Measurements from ENCODE around the gene PSMB3.
A peak's percentile ranks its signal among the peaks of the same experiment; 100 is the strongest.

Gene PSMB3

DNA sequence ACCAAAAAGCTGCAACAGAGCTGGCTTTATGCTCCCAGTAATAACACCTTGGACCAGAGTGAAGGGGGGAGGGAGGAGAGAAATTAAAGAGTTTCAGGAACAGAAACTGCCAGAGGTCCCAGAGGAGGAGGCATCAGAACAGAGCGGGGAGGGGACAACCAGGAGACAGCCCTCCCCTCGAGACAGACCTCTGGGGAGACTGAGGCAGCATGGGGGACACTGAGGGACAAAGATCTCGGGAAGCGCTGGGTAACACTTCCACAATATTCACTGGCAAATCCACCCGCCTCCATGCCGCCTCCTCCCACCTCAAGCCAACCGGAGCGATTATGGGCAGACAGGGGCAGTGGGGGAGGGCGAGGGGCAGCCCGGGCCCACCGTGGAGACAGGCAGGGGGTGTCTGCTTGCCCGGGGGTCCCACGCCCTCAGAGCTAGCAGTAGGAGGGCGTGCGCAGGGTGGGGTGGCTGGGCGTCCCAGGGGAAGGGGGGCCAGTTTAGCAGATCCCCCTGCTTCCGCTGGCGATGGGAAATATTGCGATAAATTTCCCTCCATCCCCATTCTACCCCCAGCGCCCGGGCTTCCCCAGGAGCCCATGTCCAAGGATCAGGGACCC, 5.6 kb upstream of the PSMB3 start:
- peaks cover 35% of the 10 kb centered on the region for H3K4me1 Mint-ChIP-seq
- H3K27ac Mint-ChIP-seq = peak overlapping the region; percentile 76
- DNase-seq (ENCODE audit: low spot score in 2 of 2) (peak in 1 of 2 donors; percentile 48), ATAC-seq (ENCODE audit: low read depth) (peak; percentile 65)
- H3K27me3 Mint-ChIP-seq = peaks cover 21% of the 10 kb centered on the region
- H3K4me3 Mint-ChIP-seq = peak overlapping the region; percentile 92
- H3K9me3 Mint-ChIP-seq = no peaks in the 10 kb centered on the region
- H3K36me3 Mint-ChIP-seq = peaks cover 2% of the 10 kb centered on the region

DNA sequence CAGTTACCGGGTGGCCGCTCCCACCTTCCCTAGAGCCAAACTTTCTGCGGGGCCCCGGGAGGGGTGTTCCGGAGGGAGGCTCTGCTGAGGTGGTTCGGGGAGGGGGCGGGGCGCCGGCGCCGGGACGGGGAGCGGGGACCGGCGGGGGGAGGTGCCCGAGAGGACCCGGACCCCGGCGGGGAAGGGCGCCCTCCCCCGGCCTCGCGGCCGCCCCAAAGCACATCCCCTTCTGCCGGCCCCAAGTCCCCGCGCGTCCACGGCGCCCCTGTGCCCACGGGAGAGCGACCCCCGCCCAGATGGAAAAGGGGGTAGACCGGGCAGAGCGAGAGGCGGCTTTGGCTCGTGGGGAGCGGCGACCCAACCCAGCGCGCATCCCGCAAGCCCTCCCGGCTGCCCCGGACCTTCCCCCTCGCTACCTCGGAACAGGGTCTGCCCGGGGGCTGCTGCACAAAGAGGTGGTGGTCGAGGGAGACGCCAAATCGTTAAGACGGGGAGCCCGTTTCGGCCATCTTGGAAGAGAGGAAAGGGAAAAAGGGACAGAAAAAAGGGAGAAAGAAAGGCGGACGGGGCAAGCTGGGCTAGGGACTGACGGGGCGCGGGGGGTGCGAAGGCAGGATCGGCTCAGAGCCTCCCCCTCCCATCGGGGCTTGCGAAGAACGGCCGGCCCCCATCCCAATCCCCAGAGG, 4.9 kb upstream of the PSMB3 start:
- H3K27ac Mint-ChIP-seq = no peak overlapping the region
- ATAC-seq (ENCODE audit: low read depth) (no peak), DNase-seq (ENCODE audit: low spot score in 2 of 2) (peak in 1 of 2 donors; percentile 43)
- peak overlapping the region; percentile 92 for H3K4me3 Mint-ChIP-seq
- peaks cover 36% of the 10 kb centered on the region for H3K4me1 Mint-ChIP-seq
- H3K27me3 Mint-ChIP-seq = peaks cover 21% of the 10 kb centered on the region
- peaks cover 3% of the 10 kb centered on the region for H3K36me3 Mint-ChIP-seq
- H3K9me3 Mint-ChIP-seq = no peaks in the 10 kb centered on the region

DNA sequence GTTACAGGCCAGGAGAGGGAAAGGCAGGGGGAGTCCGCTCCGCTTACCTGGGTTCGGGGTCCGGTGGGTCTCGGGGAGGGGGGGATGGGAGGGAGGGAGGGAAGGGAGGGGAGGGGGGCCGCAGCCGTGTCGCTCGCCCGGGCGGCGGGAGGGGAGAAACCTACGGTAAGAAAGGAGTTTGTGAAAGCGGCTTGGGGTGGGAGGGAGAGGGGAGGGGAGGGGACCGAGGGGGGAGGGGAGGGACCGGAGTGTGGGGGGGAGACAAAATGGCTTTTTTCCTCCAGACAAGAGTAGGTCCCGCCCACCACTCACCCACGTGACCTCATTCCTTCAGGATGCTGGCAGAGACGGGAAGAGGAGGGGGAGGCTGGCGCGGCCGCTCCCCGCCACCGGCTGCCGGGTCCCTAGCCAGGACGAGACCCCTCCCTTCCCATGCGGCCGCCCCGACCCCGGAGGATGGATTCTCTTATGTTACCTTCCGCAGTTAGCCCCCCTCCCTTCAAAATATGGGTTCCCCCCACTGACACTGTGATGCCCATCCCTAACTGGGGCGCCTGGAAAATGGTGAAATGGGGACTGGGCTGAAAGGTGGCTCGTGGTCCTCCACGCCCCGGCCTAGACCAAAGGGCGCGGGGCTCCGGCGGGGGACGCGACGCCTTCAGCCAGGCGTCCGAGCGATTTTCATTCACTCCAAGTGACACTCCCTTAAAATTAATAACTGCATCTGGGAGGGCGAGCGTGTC, 4.2 kb upstream of the PSMB3 start, which contains the start of gene PCGF2:
TSS of gene PCGF2 (minus strand) at position 188 of the 743 bp plus-strand sequence. CDS start 7,934 bp downstream, outside the sequence.
- Mint-ChIP-seq H3K9me3 (no peaks in the 10 kb centered on the region), H3K4me1 (peaks cover 37% of the 10 kb centered on the region), H3K27ac (no peak within 1 kb of the TSS), H3K27me3 (peaks cover 21% of the 10 kb centered on the region), H3K4me3 (peak within 1 kb of the TSS; percentile 92), H3K36me3 (peaks cover 4% of the 10 kb centered on the region)
- DNase-seq (ENCODE audit: low spot score in 2 of 2) (no peak), ATAC-seq (ENCODE audit: low read depth) (no peak)

DNA sequence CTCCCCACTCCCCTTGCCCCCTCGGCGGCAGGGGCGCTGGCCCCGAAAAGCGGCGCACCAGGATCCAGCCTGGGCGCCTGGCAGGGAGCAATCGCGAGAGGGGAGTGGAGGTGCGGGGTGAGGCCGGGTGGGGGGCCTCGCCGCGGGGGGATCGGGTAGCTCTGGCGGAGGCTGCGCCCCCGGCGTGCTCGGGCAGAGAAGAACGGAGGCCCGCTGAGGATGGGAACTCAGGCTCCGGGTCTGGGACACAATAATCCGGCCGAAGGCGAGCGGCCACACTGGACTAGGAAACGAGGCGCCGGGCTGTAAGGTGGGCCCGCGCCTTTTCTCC, 3.7 kb upstream of the PSMB3 start:
- ATAC-seq (ENCODE audit: low read depth) (no peak), DNase-seq (ENCODE audit: low spot score in 2 of 2) (no peak)
- H3K4me3 Mint-ChIP-seq = peak overlapping the region; percentile 30
- H3K27ac Mint-ChIP-seq = no peak overlapping the region
- peaks cover 7% of the 10 kb centered on the region for H3K36me3 Mint-ChIP-seq
- peaks cover 21% of the 10 kb centered on the region for H3K27me3 Mint-ChIP-seq
- H3K9me3 Mint-ChIP-seq = no peaks in the 10 kb centered on the region
- peaks cover 40% of the 10 kb centered on the region for H3K4me1 Mint-ChIP-seq

DNA sequence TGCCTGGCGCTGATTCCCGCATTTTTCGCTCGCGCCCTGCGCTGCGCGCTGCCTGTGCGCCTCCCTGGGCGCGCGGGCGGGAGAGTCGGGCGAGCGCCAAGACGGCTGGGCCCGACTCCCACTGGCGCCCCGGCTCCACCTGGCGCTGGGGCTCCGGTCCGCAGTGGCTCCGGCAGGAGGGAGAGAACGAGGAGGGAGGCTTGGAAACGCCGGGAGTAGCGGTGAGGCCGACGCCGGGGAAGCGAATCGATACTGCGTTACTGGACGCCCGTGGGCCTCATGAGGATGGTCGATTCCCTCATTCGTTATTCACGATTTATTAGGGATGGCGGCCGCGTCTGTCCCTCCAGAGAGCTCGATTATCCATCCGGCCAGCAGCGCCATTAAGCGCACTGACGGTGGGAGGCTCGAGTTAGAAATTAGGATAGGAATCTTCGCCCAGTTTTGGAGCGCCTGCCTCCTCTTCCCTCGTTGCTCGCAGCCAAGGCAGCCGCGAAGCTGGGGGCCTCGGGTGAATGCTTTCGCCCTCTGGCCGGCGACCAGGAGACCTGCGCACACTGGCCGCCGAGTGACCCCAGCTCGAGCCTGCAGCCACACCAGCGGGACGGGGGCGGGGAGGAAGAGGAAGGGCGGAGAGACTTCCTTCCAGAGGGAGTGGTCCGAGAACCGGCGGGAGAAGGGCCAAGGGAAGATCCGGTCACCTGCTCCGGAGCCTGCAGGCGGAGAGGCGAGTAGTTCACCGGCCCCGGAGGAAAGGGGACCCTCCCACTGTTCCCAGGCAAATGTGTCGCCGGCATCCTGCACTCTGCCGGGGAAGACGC, 3.1 kb upstream of the PSMB3 start:
- Mint-ChIP-seq H3K4me1 (peaks cover 41% of the 10 kb centered on the region), H3K36me3 (peaks cover 7% of the 10 kb centered on the region), H3K9me3 (no peaks in the 10 kb centered on the region), H3K27ac (no peak overlapping the region), H3K27me3 (peaks cover 21% of the 10 kb centered on the region), H3K4me3 (peak overlapping the region; percentile 63)
- no peak for ATAC-seq (ENCODE audit: low read depth)
- peak in 1 of 2 donors; percentile 57 for DNase-seq (ENCODE audit: low spot score in 2 of 2)

DNA sequence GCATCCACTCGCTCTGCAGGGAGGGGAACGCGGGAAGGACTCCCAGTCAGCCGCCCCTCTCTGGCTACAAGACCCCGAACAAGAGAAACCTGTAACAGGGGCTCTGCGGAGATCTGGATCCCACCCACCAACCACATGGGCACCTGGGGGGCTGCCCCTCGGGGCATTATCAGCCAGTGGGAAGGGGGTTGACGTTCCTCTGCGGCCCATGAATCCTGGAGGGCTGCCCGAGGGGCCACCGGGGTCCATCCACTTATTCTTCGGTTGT, 2.6 kb upstream of the PSMB3 start:
- H3K27ac Mint-ChIP-seq = no peak overlapping the region
- peaks cover 18% of the 10 kb centered on the region for H3K27me3 Mint-ChIP-seq
- ATAC-seq (ENCODE audit: low read depth) (no peak), DNase-seq (ENCODE audit: low spot score in 2 of 2) (no peak)
- peaks cover 7% of the 10 kb centered on the region for H3K36me3 Mint-ChIP-seq
- H3K9me3 Mint-ChIP-seq = no peaks in the 10 kb centered on the region
- H3K4me1 Mint-ChIP-seq = peaks cover 44% of the 10 kb centered on the region
- H3K4me3 Mint-ChIP-seq = peak overlapping the region; percentile 63

DNA sequence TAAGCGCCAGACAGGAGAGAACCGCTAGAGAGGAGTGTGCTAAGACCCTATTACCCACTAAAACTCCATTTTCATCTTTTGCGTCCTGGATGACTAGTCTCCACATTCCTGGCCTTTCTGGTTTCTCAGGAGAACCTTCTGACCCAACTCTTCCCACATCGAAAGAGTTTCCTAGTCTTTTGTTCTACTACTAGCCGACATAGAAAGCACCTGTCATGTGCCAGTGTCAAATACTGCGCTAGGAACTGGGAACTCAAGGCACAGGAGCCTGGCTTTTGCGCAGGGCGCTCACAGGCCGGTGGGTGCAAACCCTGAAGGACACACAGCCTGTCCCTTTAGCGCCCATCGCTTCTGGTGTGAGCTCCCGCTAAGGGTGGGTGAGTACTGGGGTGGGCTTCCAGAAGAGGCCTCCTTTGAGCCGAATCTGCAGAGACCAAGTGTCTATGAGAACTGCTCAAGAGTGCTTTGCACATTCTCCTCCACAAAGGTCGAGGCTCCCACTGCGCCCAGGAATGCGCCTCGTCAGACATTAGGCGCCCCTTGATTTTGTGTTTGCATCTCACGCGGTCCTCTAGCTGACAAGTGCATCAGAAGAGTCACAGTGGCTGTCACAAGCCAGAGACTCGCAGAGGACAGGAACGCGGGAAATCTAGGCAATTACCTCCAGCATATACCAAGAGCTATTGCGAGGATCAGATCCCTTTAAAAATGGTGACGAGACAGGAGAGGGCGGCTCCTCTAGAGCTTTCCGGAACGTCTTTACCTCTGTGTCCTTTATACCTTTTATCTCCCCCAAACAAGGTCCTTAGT, 2.0 kb upstream of the PSMB3 start:
- H3K4me1 Mint-ChIP-seq = peaks cover 44% of the 10 kb centered on the region
- no peak for DNase-seq (ENCODE audit: low spot score in 2 of 2)
- peak overlapping the region; percentile 94 for H3K27ac Mint-ChIP-seq
- no peaks in the 10 kb centered on the region for H3K9me3 Mint-ChIP-seq
- no peak for ATAC-seq (ENCODE audit: low read depth)
- H3K4me3 Mint-ChIP-seq = peak overlapping the region; percentile 11
- H3K36me3 Mint-ChIP-seq = peaks cover 7% of the 10 kb centered on the region
- H3K27me3 Mint-ChIP-seq = peaks cover 18% of the 10 kb centered on the region

DNA sequence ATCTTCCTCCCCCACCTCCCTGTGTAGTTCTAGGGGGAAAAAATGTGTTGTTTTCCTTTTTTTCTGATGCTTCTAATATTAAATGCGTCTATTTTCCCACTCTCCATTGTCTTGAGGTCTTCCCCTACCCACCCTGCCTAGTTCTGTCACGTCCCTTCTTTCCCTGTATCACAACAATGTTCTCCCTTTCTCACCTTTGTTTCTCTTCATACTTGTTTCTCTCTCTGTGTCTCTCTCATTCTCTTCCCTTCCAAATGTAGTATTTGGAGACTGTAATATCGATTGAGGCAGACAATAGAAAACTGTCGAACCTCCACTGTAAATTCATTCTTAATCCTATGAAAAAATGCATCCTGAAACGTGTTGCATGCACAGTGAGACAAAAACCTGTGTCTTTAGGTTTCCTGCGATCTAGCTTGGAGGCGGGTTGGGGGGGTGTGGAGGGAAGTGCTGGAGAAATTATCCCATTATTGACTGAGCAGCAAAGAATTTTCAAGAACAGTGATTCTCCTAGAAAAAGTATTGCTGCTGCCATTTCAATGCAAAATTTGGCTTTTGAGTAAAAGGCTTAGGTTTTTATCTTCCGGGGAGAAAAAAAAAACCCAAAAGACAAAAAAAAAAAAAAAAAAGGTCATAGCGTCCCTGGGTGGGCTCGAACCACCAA, 1.3 kb upstream of the PSMB3 start:
- H3K4me3 Mint-ChIP-seq = peak overlapping the region; percentile 100
- H3K9me3 Mint-ChIP-seq = no peaks in the 10 kb centered on the region
- DNase-seq (ENCODE audit: low spot score in 2 of 2) (no peak), ATAC-seq (ENCODE audit: low read depth) (no peak)
- H3K36me3 Mint-ChIP-seq = peaks cover 10% of the 10 kb centered on the region
- H3K27me3 Mint-ChIP-seq = peaks cover 14% of the 10 kb centered on the region
- H3K27ac Mint-ChIP-seq = peak overlapping the region; percentile 94
- H3K4me1 Mint-ChIP-seq = peaks cover 39% of the 10 kb centered on the region

DNA sequence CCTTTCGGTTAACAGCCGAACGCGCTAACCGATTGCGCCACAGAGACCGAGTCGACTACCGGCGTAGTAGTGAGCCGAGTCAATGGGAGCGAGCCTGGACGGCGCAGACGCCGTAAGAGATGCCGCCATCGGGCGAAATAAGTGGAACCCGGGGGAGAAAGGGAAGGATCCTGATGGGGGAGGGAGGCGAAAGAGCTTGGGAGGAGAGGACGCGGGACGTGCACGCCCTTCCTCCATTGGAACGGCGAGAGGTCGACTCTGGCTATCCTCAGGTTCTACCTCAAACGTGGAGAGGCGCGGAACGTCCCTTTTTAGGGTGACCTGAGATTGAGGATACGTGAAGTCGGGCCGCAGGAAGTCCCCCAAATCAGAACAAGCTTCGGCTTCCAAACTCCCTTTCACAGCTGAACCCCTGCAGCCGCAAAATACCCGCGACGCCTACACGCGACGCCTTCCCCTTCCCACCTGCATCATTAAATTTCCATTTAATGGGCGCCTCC, 683 bp upstream of the PSMB3 start:
- peaks cover 8% of the 10 kb centered on the region for H3K36me3 Mint-ChIP-seq

DNA sequence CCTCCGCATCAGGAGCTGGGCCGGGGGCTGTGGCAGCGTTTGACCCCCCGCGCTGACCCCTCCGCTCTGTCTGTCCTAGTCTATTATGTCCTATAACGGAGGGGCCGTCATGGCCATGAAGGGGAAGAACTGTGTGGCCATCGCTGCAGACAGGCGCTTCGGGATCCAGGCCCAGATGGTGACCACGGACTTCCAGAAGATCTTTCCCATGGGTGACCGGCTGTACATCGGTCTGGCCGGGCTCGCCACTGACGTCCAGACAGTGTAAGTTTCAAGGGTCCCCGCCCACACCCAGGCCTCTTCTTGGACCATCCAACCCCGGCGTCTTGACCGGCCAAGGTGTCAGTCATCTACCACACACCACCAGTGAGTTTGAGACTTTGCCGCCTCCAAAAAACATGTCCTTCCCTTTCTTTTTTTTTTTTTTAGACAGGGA, 548 bp downstream of the PSMB3 start:
- peaks cover 30% of the 10 kb centered on the region for H3K4me1 Mint-ChIP-seq
- H3K36me3 Mint-ChIP-seq = peaks cover 7% of the 10 kb centered on the region
- peak overlapping the region; percentile 94 for H3K27ac Mint-ChIP-seq
- ATAC-seq (ENCODE audit: low read depth) (no peak), DNase-seq (ENCODE audit: low spot score in 2 of 2) (no peak)
- H3K9me3 Mint-ChIP-seq = no peaks in the 10 kb centered on the region
- peaks cover 6% of the 10 kb centered on the region for H3K27me3 Mint-ChIP-seq
- peak overlapping the region; percentile 100 for H3K4me3 Mint-ChIP-seq

More for the DNA sequence above, 683 bp upstream of the PSMB3 start:
- H3K4me1 Mint-ChIP-seq = peaks cover 33% of the 10 kb centered on the region
- peak overlapping the region; percentile 94 for H3K27ac Mint-ChIP-seq
- H3K4me3 Mint-ChIP-seq = peak overlapping the region; percentile 100
- no peaks in the 10 kb centered on the region for H3K9me3 Mint-ChIP-seq
- DNase-seq (ENCODE audit: low spot score in 2 of 2) (peak; percentile 83 to 93), ATAC-seq (ENCODE audit: low read depth) (peak; percentile 27)
- peaks cover 10% of the 10 kb centered on the region for H3K27me3 Mint-ChIP-seq

DNA sequence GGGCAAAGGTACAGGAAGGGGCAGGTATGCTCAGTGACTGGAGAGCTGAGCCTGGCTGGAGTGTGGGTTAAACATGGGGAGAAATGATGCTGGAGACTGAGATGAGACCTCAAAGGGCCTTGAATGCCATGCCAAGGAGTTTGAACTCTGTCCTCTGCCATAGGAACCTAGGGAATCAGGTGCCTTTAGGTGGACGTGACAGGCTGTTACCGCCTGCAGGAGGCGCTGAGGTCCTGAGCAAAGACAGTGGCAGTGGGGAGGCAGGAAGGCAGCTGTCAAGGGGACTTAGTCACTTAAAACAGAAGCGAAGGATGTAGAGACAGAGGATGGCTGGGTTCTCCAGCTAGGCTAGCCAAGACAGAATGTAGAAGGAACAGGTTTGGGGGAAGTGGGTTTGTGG, 9.1 kb downstream of the PSMB3 start:
- H3K9me3 Mint-ChIP-seq = no peaks in the 10 kb centered on the region
- H3K27me3 Mint-ChIP-seq = no peaks in the 10 kb centered on the region
- no peak overlapping the region for H3K4me3 Mint-ChIP-seq
- H3K36me3 Mint-ChIP-seq = peaks cover 25% of the 10 kb centered on the region
- no peak overlapping the region for H3K27ac Mint-ChIP-seq
- DNase-seq (ENCODE audit: low spot score in 2 of 2) (no peak), ATAC-seq (ENCODE audit: low read depth) (peak; percentile 39)
- H3K4me1 Mint-ChIP-seq = peaks cover 2% of the 10 kb centered on the region

DNA sequence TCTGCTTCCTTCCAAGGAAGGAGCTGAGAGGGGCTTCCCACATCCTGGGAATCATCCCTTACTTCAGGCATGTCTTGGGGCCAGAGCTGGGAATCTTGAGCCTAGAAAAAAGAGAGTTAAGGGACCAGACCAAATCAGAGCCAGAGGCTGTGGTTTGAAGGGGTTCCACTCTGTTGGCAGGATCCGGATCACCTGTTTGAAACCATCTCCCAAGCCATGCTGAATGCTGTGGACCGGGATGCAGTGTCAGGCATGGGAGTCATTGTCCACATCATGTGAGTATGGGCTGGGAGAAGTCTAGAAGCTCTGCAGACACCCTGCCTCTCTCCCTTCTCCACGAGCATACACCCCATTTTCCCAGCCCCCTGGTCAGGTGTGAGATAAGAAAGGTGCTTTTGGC, 9.7 kb downstream of the PSMB3 start:
- ATAC-seq (ENCODE audit: low read depth) (no peak), DNase-seq (ENCODE audit: low spot score in 2 of 2) (no peak)
- Mint-ChIP-seq H3K4me1 (peaks cover 2% of the 10 kb centered on the region), H3K36me3 (peaks cover 26% of the 10 kb centered on the region), H3K4me3 (no peak overlapping the region), H3K9me3 (no peaks in the 10 kb centered on the region), H3K27ac (peak overlapping the region; percentile 38), H3K27me3 (no peaks in the 10 kb centered on the region)

DNA sequence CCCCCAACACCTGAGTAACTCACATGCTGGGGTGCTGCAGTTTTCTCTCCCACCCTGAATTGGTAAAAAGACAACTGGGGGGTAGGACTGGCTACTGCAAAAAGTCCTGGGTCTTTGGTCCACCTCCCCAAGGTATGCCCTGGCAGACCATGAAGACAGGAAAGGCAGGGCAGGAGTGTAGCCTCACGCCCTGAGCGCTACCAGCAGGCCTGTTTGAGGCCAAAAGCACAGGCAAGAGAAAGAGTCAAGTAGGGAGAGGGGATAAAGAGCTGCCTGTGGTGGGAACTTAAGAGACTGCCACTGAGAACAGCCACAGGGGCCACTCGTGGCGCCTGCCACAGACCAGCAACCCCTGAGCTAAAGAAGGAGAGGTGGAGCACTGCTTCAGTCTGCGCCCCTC, 13.8 kb downstream of the PSMB3 start:
- no peaks in the 10 kb centered on the region for H3K9me3 Mint-ChIP-seq
- H3K4me3 Mint-ChIP-seq = no peak overlapping the region
- H3K27ac Mint-ChIP-seq = no peak overlapping the region
- no peaks in the 10 kb centered on the region for H3K4me1 Mint-ChIP-seq
- no peak for ATAC-seq (ENCODE audit: low read depth)
- no peak for DNase-seq (ENCODE audit: low spot score in 2 of 2)
- H3K36me3 Mint-ChIP-seq = peaks cover 35% of the 10 kb centered on the region
- no peaks in the 10 kb centered on the region for H3K27me3 Mint-ChIP-seq
